ENCODE results near the gene HSD11B2. TPM values are rescaled to one million over a fixed set of nuclear protein-coding genes. Genes with fewer than 3 reads are reported as not detected.

Gene HSD11B2
- total RNA-seq, 2 donors from 2014 or later, result 723 to 1,005 TPM

- DNase-seq, result no peak
These were observed 53.0 kb downstream of the HSD11B2 start for GRCh38 chr16:67483731-67484525.

GRCh38 chr16:67486805-67487204, 55.9 kb downstream of the HSD11B2 start:
- intact Hi-C loops (cut with DNase I, micrococcal nuclease), result no loop called here
- DNase-seq, result no peak
- no peak for ATAC-seq

More at GRCh38 chr16:67483731-67484525, 53.0 kb downstream of the HSD11B2 start:
- ATAC-seq, result no peak
- intact Hi-C loops (cut with DNase I, micrococcal nuclease), result no loop called here

Other genes with a start within 250 kb of the HSD11B2 start
- 10 to 100 TPM; 21.9 to 30.8 TPM for gene MATCAP1, start 247.2 kb upstream of the HSD11B2 start, total RNA-seq
- gene EXOC3L1, start 241.0 kb upstream of the HSD11B2 start, total RNA-seq, result 1 to 10 TPM; 2.3 to 5.9 TPM
- gene E2F4, start 239.0 kb upstream of the HSD11B2 start, total RNA-seq, result 10 to 100 TPM; 59.1 to 81.4 TPM
- 10 to 100 TPM; 58.1 to 60.5 TPM for gene ELMO3, start 232.0 kb upstream of the HSD11B2 start, total RNA-seq
- gene TMEM208, start 204.0 kb upstream of the HSD11B2 start, total RNA-seq, result 10 to 100 TPM; 40.7 to 42.0 TPM
- gene FHOD1, start 183.6 kb upstream of the HSD11B2 start, total RNA-seq, result 10 to 100 TPM; 29.7 to 42.7 TPM
- 1 to 10 TPM in 1 of 2 donors, under 1 TPM in 1; 0.61 to 1.3 TPM for gene SLC9A5, start 182.1 kb upstream of the HSD11B2 start, total RNA-seq
- gene PLEKHG4, start 151.6 kb upstream of the HSD11B2 start, total RNA-seq, result 10 to 100 TPM in 1 of 2 donors, 1 to 10 TPM in 1; 7.7 to 11.9 TPM
- gene KCTD19, start 104.4 kb upstream of the HSD11B2 start, total RNA-seq, result under 1 TPM in 1 of 2 donors, not detected in 1; 0.06 TPM
- under 1 TPM; 0.34 to 0.40 TPM for gene LRRC36, start 104.3 kb upstream of the HSD11B2 start, total RNA-seq
- 1 to 10 TPM; 4.1 to 8.3 TPM for gene TPPP3, start 37.6 kb upstream of the HSD11B2 start, total RNA-seq
- 10 to 100 TPM; 10.7 to 12.5 TPM for gene ZDHHC1, start 14.6 kb upstream of the HSD11B2 start, total RNA-seq
- gene ATP6V0D1, start 50.0 kb downstream of the HSD11B2 start, total RNA-seq, result 100 to 1,000 TPM; 226 to 297 TPM
- gene AGRP, start 52.4 kb downstream of the HSD11B2 start, total RNA-seq, result not detected
- 10 to 100 TPM; 14.4 to 22.4 TPM for gene RIPOR1, start 97.7 kb downstream of the HSD11B2 start, total RNA-seq
- 10 to 100 TPM; 37.0 to 42.2 TPM for gene CTCF, start 131.4 kb downstream of the HSD11B2 start, total RNA-seq
- gene CARMIL2, start 214.0 kb downstream of the HSD11B2 start, total RNA-seq, result 1 to 10 TPM; 2.1 to 3.7 TPM
- 1 to 10 TPM; 8.8 to 9.7 TPM for gene ACD, start 229.1 kb downstream of the HSD11B2 start, total RNA-seq
- gene PARD6A, start 229.8 kb downstream of the HSD11B2 start, total RNA-seq, result 1 to 10 TPM; 4.1 to 4.4 TPM
- 1 to 10 TPM; 7.4 to 9.0 TPM for gene ENKD1, start 235.6 kb downstream of the HSD11B2 start, total RNA-seq
- 1 to 10 TPM in 1 of 2 donors, under 1 TPM in 1; 0.92 to 1.5 TPM for gene C16orf86, start 235.7 kb downstream of the HSD11B2 start, total RNA-seq